Measurements from ENCODE around the gene TF. TPM values are rescaled to one million over a fixed set of nuclear protein-coding genes. Genes with fewer than 3 reads are reported as not detected.

TF gene
- total RNA-seq, 1 donor from 2014 or later, result 43.0 TPM

DNA sequence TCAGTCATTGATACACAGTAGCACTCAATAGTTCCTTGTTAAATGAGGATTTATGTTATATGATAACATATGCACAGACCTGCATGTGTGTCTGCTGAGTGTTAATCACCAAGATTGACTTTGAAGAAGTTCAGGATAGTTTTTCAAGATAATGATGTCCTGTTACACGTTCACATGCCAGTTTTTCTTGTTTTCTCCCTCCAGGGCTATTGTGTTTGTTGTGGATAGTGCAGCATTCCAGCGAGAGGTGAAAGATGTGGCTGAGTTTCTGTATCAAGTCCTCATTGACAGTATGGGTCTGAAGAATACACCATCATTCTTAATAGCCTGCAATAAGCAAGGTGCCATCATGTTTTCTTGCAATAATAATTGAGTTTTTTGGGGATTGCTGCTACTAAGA lies 69.2 kb downstream of the TF start:
- no peak for DNase-seq

- no peak for DNase-seq
Observed at GRCh38 chr3:133820129-133820528, 73.9 kb downstream of the TF start.

- DNase-seq, result no peak
Observed at GRCh38 chr3:133820889-133821675, 74.9 kb downstream of the TF start.

DNA sequence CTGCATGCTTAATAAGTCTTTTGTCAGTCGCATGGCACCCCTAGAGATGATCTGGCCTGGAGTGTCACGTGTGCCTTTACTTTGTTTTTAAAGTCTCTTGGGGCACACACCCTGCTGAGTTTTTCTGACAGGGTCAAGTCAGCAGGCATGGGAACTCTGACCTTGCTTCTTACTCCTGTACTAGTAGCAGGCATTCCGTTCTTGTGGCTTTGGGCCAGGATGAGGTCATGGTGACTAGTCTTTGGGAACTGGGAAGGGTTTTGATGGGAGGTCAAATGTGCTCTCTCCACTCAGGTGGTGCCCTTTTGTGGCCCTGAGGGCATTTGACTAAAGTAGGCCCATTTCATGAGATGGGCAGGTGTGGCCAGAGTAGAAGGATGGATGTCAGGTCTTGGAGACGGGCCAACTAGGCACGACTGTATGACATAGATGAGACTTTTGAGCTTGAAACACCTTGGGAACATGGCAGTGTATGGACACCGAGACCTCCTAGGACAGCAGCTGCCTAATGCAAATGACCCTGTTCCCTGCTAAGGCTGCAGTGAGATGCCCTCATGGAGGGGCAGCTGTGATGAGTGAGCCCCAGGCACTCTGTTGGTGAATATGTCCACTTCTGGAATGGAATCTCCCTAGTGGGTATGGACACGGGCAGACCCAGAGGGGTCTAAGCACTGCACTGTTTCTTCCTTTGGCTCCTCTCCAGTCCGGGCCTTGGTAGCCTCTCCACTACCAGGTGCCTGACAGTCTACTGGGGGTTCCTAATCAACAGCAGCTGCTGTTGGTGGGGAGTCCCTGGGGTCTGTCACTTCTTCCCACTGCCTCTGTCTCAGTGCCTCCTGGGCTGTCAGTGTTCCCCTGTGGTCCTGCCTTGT lies 75.8 kb downstream of the TF start:
- no peak for DNase-seq

GRCh38 chr3:133824961-133825485 lies 78.8 kb downstream of the TF start:
- DNase-seq, result no peak

- no peak for DNase-seq
Observed at GRCh38 chr3:133825969-133826727, 80.0 kb downstream of the TF start.

DNA sequence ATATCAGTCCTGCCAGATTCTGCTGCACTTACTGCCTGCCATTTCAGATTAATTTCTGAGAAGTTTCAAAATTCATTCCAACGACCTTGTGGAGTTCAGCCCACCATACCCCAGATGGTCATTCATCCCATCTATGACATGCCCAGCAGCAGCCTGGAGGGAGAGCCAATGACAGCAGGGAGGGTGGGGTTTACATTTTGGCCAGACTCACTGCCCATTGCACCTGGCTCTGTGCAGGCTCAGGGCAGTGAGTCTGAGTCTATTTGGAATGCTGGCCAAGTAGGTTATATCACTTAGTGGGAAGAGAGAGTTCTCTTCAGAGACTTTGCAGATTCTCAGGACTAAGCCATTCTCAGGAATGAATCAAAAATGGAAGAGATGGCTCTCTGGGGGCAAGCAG lies 80.9 kb downstream of the TF start:
- no peak for DNase-seq

- no peak for DNase-seq
Observed at GRCh38 chr3:133827684-133828083, 81.5 kb downstream of the TF start.

DNA sequence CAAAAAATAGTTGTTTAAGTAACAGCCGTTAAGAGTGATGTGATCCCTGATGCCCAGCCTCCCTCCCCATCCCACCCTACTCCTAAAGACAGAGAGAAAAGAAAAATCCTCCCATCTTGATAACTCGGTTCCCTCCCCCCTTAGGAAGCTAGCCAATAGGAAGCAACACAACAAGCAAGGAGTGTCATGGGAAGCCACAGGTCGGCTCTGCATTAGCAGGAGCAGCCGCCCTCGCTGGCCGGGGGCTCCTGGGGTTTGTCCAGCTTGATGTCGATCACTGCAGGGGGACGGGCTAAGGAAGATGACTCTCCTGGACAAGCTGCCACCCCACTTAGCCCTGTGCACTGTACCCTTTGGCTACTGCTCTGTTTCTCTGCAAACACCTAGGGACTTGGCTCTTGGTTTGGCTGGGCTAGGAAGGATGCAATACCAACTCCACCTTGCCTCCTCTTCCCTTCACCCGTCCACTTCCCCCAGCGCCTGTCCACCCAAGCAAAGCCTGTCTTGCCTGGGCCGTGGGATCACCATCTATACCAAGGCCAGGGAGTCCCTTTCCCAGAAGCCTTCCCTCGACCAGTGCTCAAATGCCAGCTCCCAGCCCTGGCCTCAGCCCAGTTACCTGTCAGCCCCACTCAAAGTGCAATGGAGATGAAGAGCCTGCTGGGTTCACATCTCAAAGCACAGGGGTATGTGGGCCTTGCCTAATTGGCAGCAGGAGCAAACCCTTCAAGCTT lies 82.5 kb downstream of the TF start:
- no peak for DNase-seq

GRCh38 chr3:133829310-133829707 lies 83.1 kb downstream of the TF start:
- no peak for DNase-seq

DNA sequence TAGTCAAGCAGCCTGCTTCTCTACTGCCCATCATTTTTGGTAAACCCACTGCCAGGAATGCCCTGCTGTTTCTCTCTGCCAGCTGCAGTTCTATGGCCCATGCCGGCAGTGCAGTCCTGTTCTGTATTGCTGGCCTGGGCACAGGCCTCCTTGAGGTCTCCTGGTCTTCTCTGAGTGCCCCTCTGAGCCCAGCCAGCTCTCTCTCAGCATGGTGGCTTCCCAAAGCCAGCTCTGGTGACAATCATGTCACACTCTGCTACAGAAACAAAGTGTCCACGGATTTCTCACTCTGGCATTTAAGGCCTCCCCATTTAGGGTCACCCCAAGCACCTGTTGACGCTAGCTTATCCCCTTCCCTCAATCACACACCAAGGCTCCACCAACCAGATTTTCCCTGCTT lies 83.9 kb downstream of the TF start:
- DNase-seq, result no peak

DNA sequence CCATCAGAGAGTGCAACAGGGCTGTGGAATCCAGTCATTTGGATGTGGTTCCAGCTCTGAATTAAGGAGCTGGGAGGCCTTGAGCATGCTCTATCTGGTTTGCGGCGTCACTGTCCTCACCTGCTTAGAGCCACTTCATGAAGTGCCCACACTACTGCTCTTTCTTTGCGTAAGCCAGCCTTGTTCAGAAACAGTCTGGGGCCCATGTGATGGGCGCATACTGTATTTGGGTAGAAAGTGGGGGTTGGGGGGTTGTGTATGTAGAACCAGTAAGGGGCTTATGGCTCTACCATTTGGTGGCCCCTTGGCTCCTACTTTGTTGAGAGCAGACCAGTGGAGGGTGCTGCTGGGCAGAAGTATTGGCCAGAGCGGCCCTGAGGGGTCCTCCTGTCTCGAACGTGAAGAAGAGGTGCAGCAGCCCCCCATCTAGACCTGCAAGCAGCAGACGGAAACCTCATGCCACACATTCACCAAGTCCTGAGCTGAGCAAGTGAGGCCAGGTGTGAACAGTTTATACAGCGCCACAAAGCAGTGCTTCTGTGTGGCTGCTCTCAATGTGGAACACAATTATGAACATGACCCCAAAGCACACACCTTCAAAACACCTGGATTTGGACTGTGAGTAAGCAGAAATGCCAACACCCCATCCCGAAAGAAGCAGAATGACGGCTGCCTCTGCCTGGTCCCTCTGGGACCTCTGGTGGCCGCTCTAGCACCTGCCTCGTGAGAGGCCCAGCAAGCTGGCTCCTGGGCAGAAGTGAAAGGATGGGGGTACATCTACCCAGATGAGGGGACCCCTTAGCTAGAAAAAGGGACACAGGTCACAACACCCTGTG lies 86.0 kb downstream of the TF start:
- no peak for DNase-seq

GRCh38 chr3:133832802-133833144 lies 86.6 kb downstream of the TF start:
- no peak for DNase-seq

DNA sequence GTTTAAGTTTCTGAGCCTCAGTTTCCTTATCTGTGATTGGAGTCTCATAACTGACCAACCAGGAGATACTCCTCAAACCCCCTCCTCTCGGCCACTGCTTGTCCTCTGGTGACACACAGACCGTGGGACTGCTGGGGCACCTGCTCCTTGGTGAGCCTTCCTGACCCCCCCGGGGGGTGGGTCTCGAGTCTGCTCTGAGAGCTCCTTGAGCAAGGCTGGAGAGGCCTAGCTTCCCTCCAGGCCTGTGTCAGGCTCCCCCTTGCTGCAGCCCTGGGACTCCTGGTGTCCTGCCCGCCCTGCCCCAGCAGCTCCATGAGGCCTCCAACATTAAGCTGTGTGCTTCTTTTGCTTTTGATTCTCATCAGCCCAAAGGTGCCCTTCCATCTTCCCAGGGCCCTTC lies 87.1 kb downstream of the TF start:
- no peak for DNase-seq

- no peak for DNase-seq
Observed at GRCh38 chr3:133833880-133834620, 87.9 kb downstream of the TF start.

GRCh38 chr3:133834621-133835417 lies 88.6 kb downstream of the TF start:
- DNase-seq, result no peak

- no peak for DNase-seq
Observed at GRCh38 chr3:133835418-133835743, 89.2 kb downstream of the TF start.

DNA sequence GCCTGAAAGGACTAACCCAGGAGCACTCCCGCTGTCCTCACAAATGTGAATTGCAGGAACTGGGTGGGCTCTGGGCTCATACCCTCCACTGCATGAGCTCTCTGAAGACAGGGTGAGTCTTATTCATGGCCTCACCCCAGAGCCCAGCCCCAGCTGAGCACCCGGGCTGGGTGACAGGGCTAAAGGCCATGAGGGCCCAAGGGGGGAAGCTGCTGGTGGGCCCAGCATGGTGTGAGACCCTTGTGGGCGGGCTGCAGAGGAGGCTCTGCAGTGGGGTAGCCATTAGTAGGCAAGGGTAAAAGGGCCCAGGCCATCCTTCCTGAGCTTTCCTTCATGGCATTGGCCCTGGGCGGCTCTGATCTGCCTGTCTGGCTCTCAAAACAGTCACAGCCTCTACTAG lies 89.8 kb downstream of the TF start:
- no peak for DNase-seq

GRCh38 chr3:133836497-133837158 lies 90.4 kb downstream of the TF start:
- no peak for DNase-seq

Data from skin of body (tissue), 2 donors.